Choroid plexus epithelial cell (primary cell): Measurements from ENCODE around the gene CSTPP1.

Experiments used
- DNase-seq: peaks from one replicate; pipeline ENCODE4 v3.0.0-alpha.2; 2010; ENCODE audit warnings: low read depth
- H3K4me3 ChIP-seq: 2 replicates; pipeline ENCODE4 v1.5.1; 2011; ENCODE audit warnings: low read depth, mild to moderate bottlenecking, control low read depth, low read length, moderate library complexity
- CTCF ChIP-seq: conservative IDR thresholded peaks from 2 replicates; pipeline ENCODE4 v1.5.1; 2011; ENCODE audit warnings: low read depth, mild to moderate bottlenecking, control low read depth, inconsistent platforms, low read length, moderate library complexity

CSTPP1 gene

GRCh38 chr11:47148903-47149531, 212.5 kb downstream of the CSTPP1 start:
- no peak for DNase-seq
- TF ChIP-seq CTCF = no peak
- no peak overlapping the region for H3K4me3 ChIP-seq

GRCh38 chr11:47149782-47150181, 213.2 kb downstream of the CSTPP1 start:
- no peak for DNase-seq
- no peak for TF ChIP-seq CTCF
- no peak overlapping the region for H3K4me3 ChIP-seq

- H3K4me3 ChIP-seq = no peak overlapping the region
- DNase-seq = peak; percentile 40
- TF ChIP-seq CTCF = no peak
Observed at GRCh38 chr11:47152126-47152952, 215.8 kb downstream of the CSTPP1 start.

GRCh38 chr11:47152953-47153950, 216.7 kb downstream of the CSTPP1 start:
- no peak overlapping the region for H3K4me3 ChIP-seq
- peak; percentile 99 for TF ChIP-seq CTCF
- peak; percentile 90 for DNase-seq

GRCh38 chr11:47154616-47155570, 218.3 kb downstream of the CSTPP1 start:
- no peak for DNase-seq
- TF ChIP-seq CTCF = no peak
- H3K4me3 ChIP-seq = no peak overlapping the region

GRCh38 chr11:47155879-47156278, 219.3 kb downstream of the CSTPP1 start:
- no peak for TF ChIP-seq CTCF
- no peak overlapping the region for H3K4me3 ChIP-seq
- DNase-seq = no peak
